HFFc6 (cell line): ENCODE data around the gene REELD1. TPM values are rescaled to one million over a fixed set of nuclear protein-coding genes. Genes with fewer than 3 reads are reported as not detected.

Experiments
- DNase-seq: peaks from one replicate; pipeline ENCODE4 v3.0.0-alpha.2; 2018
- H3K27ac Mint-ChIP-seq: 2 replicates; pipeline ENCODE4 v1.8.0; 2020; ENCODE audit warnings: mild to moderate bottlenecking, mixed read lengths
- H3K27me3 Mint-ChIP-seq: 2 replicates; pipeline ENCODE4 v1.8.0; 2021; ENCODE audit warnings: mild to moderate bottlenecking, moderate library complexity, mixed read lengths; ENCODE audit not compliant: insufficient read depth
- H3K36me3 Mint-ChIP-seq: 2 replicates; pipeline ENCODE4 v1.8.0; 2021; ENCODE audit warnings: low read depth, mixed read lengths
- H3K4me1 Mint-ChIP-seq: 2 replicates; pipeline ENCODE4 v1.8.0; 2020; ENCODE audit warnings: low read depth, mixed read lengths
- H3K4me3 Mint-ChIP-seq: 2 replicates; pipeline ENCODE4 v1.8.0; 2020; ENCODE audit warnings: mild to moderate bottlenecking, moderate library complexity, mixed read lengths
- H3K9me3 Mint-ChIP-seq: 2 replicates; pipeline ENCODE4 v1.8.0; 2020; ENCODE audit warnings: mild to moderate bottlenecking, mixed read lengths
- CTCF ChIP-seq: fragments of 200-600 bp; sonication (generic); IDR thresholded peaks from 2 replicates; pipeline ENCODE4 v1.5.0; 2021; ENCODE audit warnings: antibody characterized with exemption, mild to moderate bottlenecking
- long read RNA-seq: library from polyadenylated mRNA; unstranded; transcript quantifications from one replicate; pipeline ENCODE4 v2.0.0, GENCODE V29; 2019
- total RNA-seq, 6 experiments: library from RNA; stranded (reverse); fragmentation: NEBNext Ultra II Directional; extraction: Animal tissue kit (Norgen Biotek cat#: 25700); gene quantifications; 2 replicates in 1 of 6; 3 replicates in 5 of 6; pipeline ENCODE4 v1.2.3, GENCODE V29; 2021

Gene REELD1
- total RNA-seq, result not detected
- long read RNA-seq, result 0 reads

DNA sequence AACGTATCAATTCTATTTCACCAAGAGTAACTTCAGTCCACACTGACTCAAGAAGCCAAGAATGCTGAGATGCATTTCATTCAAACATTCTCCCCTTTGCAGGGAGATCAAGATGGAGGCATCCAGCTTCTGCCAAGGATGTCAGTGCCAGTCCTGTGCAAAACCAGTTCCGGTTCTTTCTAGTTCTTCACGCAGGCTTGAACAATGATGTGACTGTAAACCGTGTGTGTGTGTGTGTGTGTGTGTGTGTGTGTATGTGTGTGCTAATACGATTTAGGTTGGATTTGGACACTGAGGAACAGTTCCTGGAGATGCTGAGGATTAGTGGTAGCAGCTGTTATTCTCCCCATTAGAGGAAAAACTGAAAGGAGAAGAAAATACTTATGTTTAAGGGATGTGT is at the start of gene REELD1:
TSS of gene REELD1 (plus strand) at position 301 of the 400 bp plus-strand sequence. CDS start 2,415 bp downstream, outside the sequence.
- no peak for TF ChIP-seq CTCF
- Mint-ChIP-seq H3K9me3 (no peaks in the 10 kb centered on the region), H3K36me3 (no peaks in the 10 kb centered on the region), H3K27ac (no peak within 1 kb of the TSS), H3K4me3 (no peak within 1 kb of the TSS), H3K27me3 (peaks cover 5% of the 10 kb centered on the region), H3K4me1 (no peaks in the 10 kb centered on the region)
- no peak for DNase-seq

GRCh38 chr4:146165221-146165620 is 49.1 kb upstream of the REELD1 start:
- no peak for DNase-seq
- Mint-ChIP-seq H3K27me3 (peaks cover 3% of the 10 kb centered on the region; the same call in 1 of the 2 replicates), H3K4me1 (peaks cover 8% of the 10 kb centered on the region), H3K4me3 (no peak overlapping the region), H3K9me3 (no peaks in the 10 kb centered on the region), H3K27ac (no peak overlapping the region), H3K36me3 (no peaks in the 10 kb centered on the region)
- TF ChIP-seq CTCF, result no peak

- TF ChIP-seq CTCF, result no peak
- no peaks in the 10 kb centered on the region for H3K9me3 Mint-ChIP-seq
- H3K36me3 Mint-ChIP-seq, result no peaks in the 10 kb centered on the region
- H3K4me3 Mint-ChIP-seq, result no peak overlapping the region
- peaks cover 8% of the 10 kb centered on the region for H3K4me1 Mint-ChIP-seq
- peaks cover 3% of the 10 kb centered on the region; the same call in 1 of the 2 replicates for H3K27me3 Mint-ChIP-seq
- H3K27ac Mint-ChIP-seq, result no peak overlapping the region
- peak; percentile 63 for DNase-seq
Observed at GRCh38 chr4:146165840-146166239, 48.5 kb upstream of the REELD1 start.

GRCh38 chr4:146170149-146170548 is 44.2 kb upstream of the REELD1 start:
- no peak for TF ChIP-seq CTCF
- Mint-ChIP-seq H3K27me3 (peaks cover 3% of the 10 kb centered on the region; the same call in 1 of the 2 replicates), H3K9me3 (no peaks in the 10 kb centered on the region), H3K4me3 (no peak overlapping the region), H3K27ac (no peak overlapping the region), H3K36me3 (no peaks in the 10 kb centered on the region), H3K4me1 (peaks cover 10% of the 10 kb centered on the region)
- no peak for DNase-seq

GRCh38 chr4:146175541-146176453 is 38.5 kb upstream of the REELD1 start, which contains the start of gene LSM6:
TSS of gene LSM6 (plus strand) at chr4:146175718. CDS start at chr4:146182922, 7,204 bp downstream.
- H3K4me1 Mint-ChIP-seq, result peaks cover 43% of the 10 kb centered on the region
- H3K27ac Mint-ChIP-seq, result peak within 1 kb of the TSS; percentile 86
- peak within 1 kb of the TSS; percentile 85 for H3K4me3 Mint-ChIP-seq
- no peaks in the 10 kb centered on the region for H3K36me3 Mint-ChIP-seq
- peak; percentile 82 for DNase-seq
- no peaks in the 10 kb centered on the region; the same call in 1 of the 2 replicates for H3K27me3 Mint-ChIP-seq
- H3K9me3 Mint-ChIP-seq, result no peaks in the 10 kb centered on the region
- TF ChIP-seq CTCF, result no peak
